Measurements from ENCODE around the gene EZH2. TPM values are rescaled to one million over a fixed set of nuclear protein-coding genes. Genes with fewer than 3 reads are reported as not detected.

The EZH2 gene
- 10 to 100 TPM; 11.0 to 11.7 TPM for polyA plus RNA-seq

GRCh38 chr7:148884049-148884298 lies at the start of gene EZH2:
Gene EZH2 (minus strand): TSS chr7:148884291. CDS start chr7:148847298, 36,993 bp downstream.
- WGBS, 2 donors = 0 to 1% methylated on average over 35 to 50 of the region's 50 CpGs

GRCh38 chr7:148931470-148931869 lies 47.4 kb upstream of the EZH2 start:
- no peaks in the 10 kb centered on the region for H3K36me3 ChIP-seq (ENCODE audit: control insufficient read depth in 2 of 2, insufficient read depth in 2 of 2, low read length in 1 of 2)
- WGBS, 2 donors = 81 to 88% methylated on average over 5 of the region's 5 CpGs

More at GRCh38 chr7:148884049-148884298, at the start of gene EZH2:
- Histone ChIP-seq H3K36me3 (ENCODE audit: control insufficient read depth in 2 of 2, insufficient read depth in 2 of 2, low read length in 1 of 2) (no peaks in the 10 kb centered on the region), H3K4me3 (ENCODE audit: low read depth in 1 of 2, low read length in 2 of 2) (peak within 1 kb of the TSS; percentile 79 to 98), H3K4me1 (ENCODE audit: control insufficient read depth in 2 of 2, insufficient read depth in 2 of 2, low read length in 1 of 2) (peaks cover 0 to 3% of the 10 kb centered on the region in 2 donors), H3K9me3 (ENCODE audit: control insufficient read depth in 2 of 2, insufficient read depth in 1 of 2, low read depth in 1 of 2, low read length in 1 of 2) (no peaks in the 10 kb centered on the region), H3K27me3 (ENCODE audit: control insufficient read depth in 1 of 2, insufficient read depth in 2 of 2, low read length in 2 of 2) (no peaks in the 10 kb centered on the region), H3K27ac (ENCODE audit: low read depth in 2 of 2, low read length in 1 of 2) (peak within 1 kb of the TSS; percentile 97 to 98)

GRCh38 chr7:148930335-148930734 lies 46.2 kb upstream of the EZH2 start:
- Histone ChIP-seq H3K9me3 (ENCODE audit: control insufficient read depth in 2 of 2, insufficient read depth in 1 of 2, low read depth in 1 of 2, low read length in 1 of 2) (no peaks in the 10 kb centered on the region), H3K27me3 (ENCODE audit: control insufficient read depth in 1 of 2, insufficient read depth in 2 of 2, low read length in 2 of 2) (no peaks in the 10 kb centered on the region), H3K27ac (ENCODE audit: low read depth in 2 of 2, low read length in 1 of 2) (no peak overlapping the region), H3K4me1 (ENCODE audit: control insufficient read depth in 2 of 2, insufficient read depth in 2 of 2, low read length in 1 of 2) (no peaks in the 10 kb centered on the region), H3K36me3 (ENCODE audit: control insufficient read depth in 2 of 2, insufficient read depth in 2 of 2, low read length in 1 of 2) (no peaks in the 10 kb centered on the region), H3K4me3 (ENCODE audit: low read depth in 1 of 2, low read length in 2 of 2) (no peak overlapping the region)
- WGBS, 2 donors = 83 to 87% methylated on average over 10 of the region's 10 CpGs

More at GRCh38 chr7:148931470-148931869, 47.4 kb upstream of the EZH2 start:
- no peaks in the 10 kb centered on the region for H3K27me3 ChIP-seq (ENCODE audit: control insufficient read depth in 1 of 2, insufficient read depth in 2 of 2, low read length in 2 of 2)
- no peaks in the 10 kb centered on the region for H3K9me3 ChIP-seq (ENCODE audit: control insufficient read depth in 2 of 2, insufficient read depth in 1 of 2, low read depth in 1 of 2, low read length in 1 of 2)
- no peaks in the 10 kb centered on the region for H3K4me1 ChIP-seq (ENCODE audit: control insufficient read depth in 2 of 2, insufficient read depth in 2 of 2, low read length in 1 of 2)
- H3K4me3 ChIP-seq (ENCODE audit: low read depth in 1 of 2, low read length in 2 of 2) = no peak overlapping the region
- no peak overlapping the region for H3K27ac ChIP-seq (ENCODE audit: low read depth in 2 of 2, low read length in 1 of 2)

- H3K36me3 ChIP-seq (ENCODE audit: control insufficient read depth in 2 of 2, insufficient read depth in 2 of 2, low read length in 1 of 2) = no peaks in the 10 kb centered on the region
- no peaks in the 10 kb centered on the region for H3K4me1 ChIP-seq (ENCODE audit: control insufficient read depth in 2 of 2, insufficient read depth in 2 of 2, low read length in 1 of 2)
- H3K9me3 ChIP-seq (ENCODE audit: control insufficient read depth in 2 of 2, insufficient read depth in 1 of 2, low read depth in 1 of 2, low read length in 1 of 2) = no peaks in the 10 kb centered on the region
- no peak overlapping the region for H3K27ac ChIP-seq (ENCODE audit: low read depth in 2 of 2, low read length in 1 of 2)
- WGBS, 2 donors = 74 to 88% methylated on average over 6 of the region's 6 CpGs
- H3K4me3 ChIP-seq (ENCODE audit: low read depth in 1 of 2, low read length in 2 of 2) = no peak overlapping the region
- H3K27me3 ChIP-seq (ENCODE audit: control insufficient read depth in 1 of 2, insufficient read depth in 2 of 2, low read length in 2 of 2) = no peaks in the 10 kb centered on the region
These were observed 45.1 kb upstream of the EZH2 start for GRCh38 chr7:148929176-148929575.

- Histone ChIP-seq H3K4me3 (ENCODE audit: low read depth in 1 of 2, low read length in 2 of 2) (no peak overlapping the region), H3K36me3 (ENCODE audit: control insufficient read depth in 2 of 2, insufficient read depth in 2 of 2, low read length in 1 of 2) (no peaks in the 10 kb centered on the region), H3K27ac (ENCODE audit: low read depth in 2 of 2, low read length in 1 of 2) (no peak overlapping the region), H3K9me3 (ENCODE audit: control insufficient read depth in 2 of 2, insufficient read depth in 1 of 2, low read depth in 1 of 2, low read length in 1 of 2) (no peaks in the 10 kb centered on the region), H3K27me3 (ENCODE audit: control insufficient read depth in 1 of 2, insufficient read depth in 2 of 2, low read length in 2 of 2) (no peaks in the 10 kb centered on the region), H3K4me1 (ENCODE audit: control insufficient read depth in 2 of 2, insufficient read depth in 2 of 2, low read length in 1 of 2) (no peaks in the 10 kb centered on the region)
- WGBS, 2 donors = 39 to 49% methylated on average over 10 of the region's 10 CpGs
These were observed 43.3 kb upstream of the EZH2 start for GRCh38 chr7:148927123-148928045.

- H3K27me3 ChIP-seq (ENCODE audit: control insufficient read depth in 1 of 2, insufficient read depth in 2 of 2, low read length in 2 of 2) = no peaks in the 10 kb centered on the region
- no peak overlapping the region for H3K4me3 ChIP-seq (ENCODE audit: low read depth in 1 of 2, low read length in 2 of 2)
- no peaks in the 10 kb centered on the region for H3K36me3 ChIP-seq (ENCODE audit: control insufficient read depth in 2 of 2, insufficient read depth in 2 of 2, low read length in 1 of 2)
- WGBS, 2 donors = 79 to 88% methylated on average over 9 of the region's 9 CpGs
- H3K4me1 ChIP-seq (ENCODE audit: control insufficient read depth in 2 of 2, insufficient read depth in 2 of 2, low read length in 1 of 2) = no peaks in the 10 kb centered on the region
- no peaks in the 10 kb centered on the region for H3K9me3 ChIP-seq (ENCODE audit: control insufficient read depth in 2 of 2, insufficient read depth in 1 of 2, low read depth in 1 of 2, low read length in 1 of 2)
- H3K27ac ChIP-seq (ENCODE audit: low read depth in 2 of 2, low read length in 1 of 2) = no peak overlapping the region
These were observed 41.7 kb upstream of the EZH2 start for GRCh38 chr7:148925836-148926235.

- Histone ChIP-seq H3K27me3 (ENCODE audit: control insufficient read depth in 1 of 2, insufficient read depth in 2 of 2, low read length in 2 of 2) (no peaks in the 10 kb centered on the region), H3K9me3 (ENCODE audit: control insufficient read depth in 2 of 2, insufficient read depth in 1 of 2, low read depth in 1 of 2, low read length in 1 of 2) (no peaks in the 10 kb centered on the region), H3K4me1 (ENCODE audit: control insufficient read depth in 2 of 2, insufficient read depth in 2 of 2, low read length in 1 of 2) (no peaks in the 10 kb centered on the region), H3K4me3 (ENCODE audit: low read depth in 1 of 2, low read length in 2 of 2) (no peak overlapping the region), H3K36me3 (ENCODE audit: control insufficient read depth in 2 of 2, insufficient read depth in 2 of 2, low read length in 1 of 2) (no peaks in the 10 kb centered on the region), H3K27ac (ENCODE audit: low read depth in 2 of 2, low read length in 1 of 2) (no peak overlapping the region)
- WGBS, 2 donors = 89 to 96% methylated on average over 5 of the region's 5 CpGs
These were observed 39.9 kb upstream of the EZH2 start for GRCh38 chr7:148924011-148924410.

GRCh38 chr7:148921806-148922205 lies 37.7 kb upstream of the EZH2 start:
- Histone ChIP-seq H3K36me3 (ENCODE audit: control insufficient read depth in 2 of 2, insufficient read depth in 2 of 2, low read length in 1 of 2) (no peaks in the 10 kb centered on the region), H3K4me3 (ENCODE audit: low read depth in 1 of 2, low read length in 2 of 2) (no peak overlapping the region), H3K27ac (ENCODE audit: low read depth in 2 of 2, low read length in 1 of 2) (no peak overlapping the region), H3K4me1 (ENCODE audit: control insufficient read depth in 2 of 2, insufficient read depth in 2 of 2, low read length in 1 of 2) (no peaks in the 10 kb centered on the region), H3K27me3 (ENCODE audit: control insufficient read depth in 1 of 2, insufficient read depth in 2 of 2, low read length in 2 of 2) (no peaks in the 10 kb centered on the region), H3K9me3 (ENCODE audit: control insufficient read depth in 2 of 2, insufficient read depth in 1 of 2, low read depth in 1 of 2, low read length in 1 of 2) (no peaks in the 10 kb centered on the region)
- 80% methylated on average over 6 of the region's 6 CpGs for WGBS, 2 donors

- 77 to 81% methylated on average over 5 of the region's 5 CpGs for WGBS, 2 donors
- H3K9me3 ChIP-seq (ENCODE audit: control insufficient read depth in 2 of 2, insufficient read depth in 1 of 2, low read depth in 1 of 2, low read length in 1 of 2) = no peaks in the 10 kb centered on the region
- no peaks in the 10 kb centered on the region for H3K4me1 ChIP-seq (ENCODE audit: control insufficient read depth in 2 of 2, insufficient read depth in 2 of 2, low read length in 1 of 2)
- H3K4me3 ChIP-seq (ENCODE audit: low read depth in 1 of 2, low read length in 2 of 2) = no peak overlapping the region
- no peak overlapping the region for H3K27ac ChIP-seq (ENCODE audit: low read depth in 2 of 2, low read length in 1 of 2)
- no peaks in the 10 kb centered on the region for H3K27me3 ChIP-seq (ENCODE audit: control insufficient read depth in 1 of 2, insufficient read depth in 2 of 2, low read length in 2 of 2)
- H3K36me3 ChIP-seq (ENCODE audit: control insufficient read depth in 2 of 2, insufficient read depth in 2 of 2, low read length in 1 of 2) = no peaks in the 10 kb centered on the region
These were observed 37.1 kb upstream of the EZH2 start for GRCh38 chr7:148921189-148921588.

GRCh38 chr7:148919859-148920258 lies 35.8 kb upstream of the EZH2 start:
- H3K4me3 ChIP-seq (ENCODE audit: low read depth in 1 of 2, low read length in 2 of 2) = no peak overlapping the region
- no peaks in the 10 kb centered on the region for H3K4me1 ChIP-seq (ENCODE audit: control insufficient read depth in 2 of 2, insufficient read depth in 2 of 2, low read length in 1 of 2)
- no peaks in the 10 kb centered on the region for H3K36me3 ChIP-seq (ENCODE audit: control insufficient read depth in 2 of 2, insufficient read depth in 2 of 2, low read length in 1 of 2)
- H3K27me3 ChIP-seq (ENCODE audit: control insufficient read depth in 1 of 2, insufficient read depth in 2 of 2, low read length in 2 of 2) = no peaks in the 10 kb centered on the region
- no peaks in the 10 kb centered on the region for H3K9me3 ChIP-seq (ENCODE audit: control insufficient read depth in 2 of 2, insufficient read depth in 1 of 2, low read depth in 1 of 2, low read length in 1 of 2)
- H3K27ac ChIP-seq (ENCODE audit: low read depth in 2 of 2, low read length in 1 of 2) = no peak overlapping the region
- WGBS, 2 donors = 83 to 85% methylated on average over 6 of the region's 6 CpGs

Data from esophagus (tissue), 2 donors.